Choroid plexus epithelial cell (primary cell): ENCODE measurements around the gene KCNJ4.
"Not testable (repeated sequence)": the region's sequence is repeated elsewhere in the genome, so short reads cannot be mapped to it uniquely, and the experiment has no call there.

Source experiments
- DNase-seq: peaks from one replicate; pipeline ENCODE4 v3.0.0-alpha.2; 2010; ENCODE audit warnings: low read depth
- H3K4me3 ChIP-seq: 2 replicates; pipeline ENCODE4 v1.5.1; 2011; ENCODE audit warnings: low read depth, mild to moderate bottlenecking, control low read depth, low read length, moderate library complexity
- TF ChIP-seq, protein P1 (sequence below): conservative IDR thresholded peaks from 2 replicates; pipeline ENCODE4 v1.5.1; 2011; ENCODE audit warnings: low read depth, mild to moderate bottlenecking, control low read depth, inconsistent platforms, low read length, moderate library complexity

Gene KCNJ4

DNA sequence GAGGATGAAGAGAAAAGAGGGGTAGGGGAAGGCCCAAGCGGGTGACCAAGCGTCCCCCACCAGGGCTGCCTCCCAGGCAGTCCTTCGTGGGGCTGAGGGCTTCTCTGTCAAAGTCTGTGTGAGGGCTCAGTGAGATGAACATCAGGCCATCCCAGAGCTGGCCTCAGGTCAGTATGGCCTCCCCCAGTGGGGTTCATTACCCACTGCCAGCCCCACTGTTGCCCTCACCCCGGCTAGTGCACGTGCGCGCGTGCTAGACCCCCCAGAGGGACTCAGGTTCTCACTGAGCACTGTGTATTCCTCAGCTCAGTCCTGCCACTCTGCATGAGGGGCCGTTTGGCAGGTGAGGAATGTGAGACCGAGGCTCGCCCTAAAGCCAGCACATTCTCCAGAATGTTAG is 16.2 kb upstream of the KCNJ4 start:
- DNase-seq: no peak
- TF ChIP-seq, protein P1, sequence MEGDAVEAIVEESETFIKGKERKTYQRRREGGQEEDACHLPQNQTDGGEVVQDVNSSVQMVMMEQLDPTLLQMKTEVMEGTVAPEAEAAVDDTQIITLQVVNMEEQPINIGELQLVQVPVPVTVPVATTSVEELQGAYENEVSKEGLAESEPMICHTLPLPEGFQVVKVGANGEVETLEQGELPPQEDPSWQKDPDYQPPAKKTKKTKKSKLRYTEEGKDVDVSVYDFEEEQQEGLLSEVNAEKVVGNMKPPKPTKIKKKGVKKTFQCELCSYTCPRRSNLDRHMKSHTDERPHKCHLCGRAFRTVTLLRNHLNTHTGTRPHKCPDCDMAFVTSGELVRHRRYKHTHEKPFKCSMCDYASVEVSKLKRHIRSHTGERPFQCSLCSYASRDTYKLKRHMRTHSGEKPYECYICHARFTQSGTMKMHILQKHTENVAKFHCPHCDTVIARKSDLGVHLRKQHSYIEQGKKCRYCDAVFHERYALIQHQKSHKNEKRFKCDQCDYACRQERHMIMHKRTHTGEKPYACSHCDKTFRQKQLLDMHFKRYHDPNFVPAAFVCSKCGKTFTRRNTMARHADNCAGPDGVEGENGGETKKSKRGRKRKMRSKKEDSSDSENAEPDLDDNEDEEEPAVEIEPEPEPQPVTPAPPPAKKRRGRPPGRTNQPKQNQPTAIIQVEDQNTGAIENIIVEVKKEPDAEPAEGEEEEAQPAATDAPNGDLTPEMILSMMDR: no peak
- H3K4me3 ChIP-seq: no peak overlapping the region

DNA sequence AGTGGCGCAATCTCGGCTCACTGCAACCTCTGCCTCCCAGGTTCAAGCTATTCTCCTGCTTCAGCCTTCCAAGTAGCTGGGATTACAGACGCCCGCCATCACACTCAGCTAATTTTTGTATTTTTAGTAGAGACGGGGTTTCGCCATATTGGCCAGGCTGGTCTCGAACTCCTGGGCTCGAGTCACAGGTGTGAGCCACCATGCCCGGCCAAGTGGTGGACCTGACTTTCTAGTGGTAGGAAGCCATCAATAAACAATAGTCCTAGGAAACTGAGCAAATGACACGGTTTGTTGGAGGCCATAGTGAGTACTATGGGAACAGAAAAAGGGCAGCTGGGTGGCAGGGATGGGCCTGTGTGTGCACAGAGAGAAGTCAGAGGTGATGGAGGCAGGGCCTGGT is 15.2 kb upstream of the KCNJ4 start:
- H3K4me3 ChIP-seq, DNase-seq: not testable (repeated sequence)

DNA sequence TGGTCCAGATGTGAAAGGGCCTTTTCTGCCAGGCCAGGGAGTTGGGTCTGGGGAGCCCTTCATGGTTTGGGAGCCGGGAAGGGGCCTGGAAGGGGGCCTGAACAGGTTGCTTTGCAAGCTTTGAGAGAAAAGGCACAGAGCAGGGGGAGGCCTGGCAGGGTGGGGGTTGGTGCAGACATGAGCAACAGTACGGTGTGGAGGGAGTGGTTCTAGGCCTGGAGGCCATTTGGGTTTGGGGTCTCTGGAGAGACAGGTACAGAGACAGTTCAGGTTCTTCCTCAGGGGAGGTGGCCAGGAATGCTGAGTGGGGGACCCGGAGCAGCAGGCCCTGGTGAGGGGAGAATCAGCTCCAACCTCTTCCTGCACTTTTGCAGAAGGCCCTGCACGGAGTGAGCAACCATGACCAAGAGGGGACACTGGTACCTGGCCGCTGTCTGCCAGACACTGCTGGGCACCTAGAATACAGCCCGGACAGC is 14.3 kb upstream of the KCNJ4 start:
- no peak for DNase-seq
- peak overlapping the region; percentile 95 for H3K4me3 ChIP-seq
- TF ChIP-seq, protein P1: no peak

DNA sequence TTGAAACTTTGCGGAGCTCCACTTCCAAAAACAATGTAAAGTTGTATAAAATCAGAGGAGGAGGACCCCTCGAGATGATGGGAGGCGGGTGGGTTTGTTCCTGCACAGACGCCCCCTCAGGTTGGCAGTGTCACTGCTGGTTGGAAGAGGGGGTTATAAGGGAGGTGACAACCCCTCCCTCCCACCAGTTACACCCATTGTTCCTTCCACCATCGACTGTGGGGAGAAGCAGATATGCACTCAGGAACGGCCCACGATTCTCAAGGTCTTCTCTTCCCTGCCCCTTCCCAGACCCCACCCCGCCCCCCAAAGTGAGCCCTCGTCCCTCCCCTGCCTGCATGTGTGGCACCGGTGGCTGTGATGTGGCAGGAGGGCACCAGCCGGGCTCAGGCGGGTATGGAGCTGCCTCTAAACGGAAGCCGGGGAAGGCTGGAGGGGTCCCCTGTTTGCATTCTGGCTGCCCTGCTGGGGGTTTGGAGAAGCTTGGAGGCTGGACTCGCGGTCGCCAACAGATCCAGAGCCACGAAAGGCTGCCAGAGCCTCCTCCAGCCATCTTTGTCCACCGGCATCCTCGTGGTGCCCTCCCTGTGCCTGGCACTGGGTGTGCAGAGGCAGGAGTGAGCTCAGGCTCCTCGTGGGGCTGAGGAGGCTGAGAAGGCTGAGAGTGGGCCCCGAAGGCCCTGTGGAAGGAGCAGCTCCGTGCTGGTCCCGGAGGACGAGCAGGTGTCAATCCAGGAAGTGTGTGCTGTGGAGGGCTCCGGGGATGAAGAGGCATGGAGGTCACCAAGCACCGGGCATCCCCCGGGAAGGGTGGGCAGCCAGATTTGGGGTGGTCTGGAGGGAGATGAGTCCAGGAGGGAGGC is 13.7 kb upstream of the KCNJ4 start:
- no peak for DNase-seq
- TF ChIP-seq, protein P1: peak; percentile 32
- peak overlapping the region; percentile 95 for H3K4me3 ChIP-seq

DNA sequence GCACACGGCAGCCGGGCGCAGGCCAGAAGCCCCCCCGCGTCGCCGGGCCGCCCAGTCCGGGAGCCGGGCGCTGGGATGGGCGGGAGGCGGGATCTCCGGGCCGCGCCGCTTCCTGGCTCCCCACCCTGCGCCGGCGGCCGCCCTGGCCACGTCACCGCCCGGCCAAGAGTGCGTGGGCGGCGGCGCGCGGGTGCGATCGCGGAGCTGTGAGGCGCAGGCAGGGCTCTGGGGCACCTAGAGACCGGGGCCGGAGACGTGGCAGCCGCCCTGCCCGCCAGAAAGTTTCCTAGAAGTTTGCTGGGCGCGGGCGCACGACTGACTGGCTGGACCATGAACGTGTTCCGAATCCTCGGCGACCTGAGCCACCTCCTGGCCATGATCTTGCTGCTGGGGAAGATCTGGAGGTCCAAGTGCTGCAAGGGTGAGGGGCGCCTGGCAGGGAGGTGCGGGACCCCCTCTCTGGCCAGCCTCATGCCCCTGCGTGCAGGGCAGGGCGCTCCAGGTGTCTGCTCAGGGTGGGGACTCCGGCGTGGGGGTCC is 13.0 kb upstream of the KCNJ4 start, which contains the start of gene KDELR3:
Gene KDELR3 (plus strand): TSS at position 193 of the 539 bp plus-strand sequence. CDS start 138 bp downstream, at position 331.
- peak within 1 kb of the TSS; percentile 95 for H3K4me3 ChIP-seq
- peak; percentile 67 for DNase-seq
- TF ChIP-seq, protein P1: no peak

DNA sequence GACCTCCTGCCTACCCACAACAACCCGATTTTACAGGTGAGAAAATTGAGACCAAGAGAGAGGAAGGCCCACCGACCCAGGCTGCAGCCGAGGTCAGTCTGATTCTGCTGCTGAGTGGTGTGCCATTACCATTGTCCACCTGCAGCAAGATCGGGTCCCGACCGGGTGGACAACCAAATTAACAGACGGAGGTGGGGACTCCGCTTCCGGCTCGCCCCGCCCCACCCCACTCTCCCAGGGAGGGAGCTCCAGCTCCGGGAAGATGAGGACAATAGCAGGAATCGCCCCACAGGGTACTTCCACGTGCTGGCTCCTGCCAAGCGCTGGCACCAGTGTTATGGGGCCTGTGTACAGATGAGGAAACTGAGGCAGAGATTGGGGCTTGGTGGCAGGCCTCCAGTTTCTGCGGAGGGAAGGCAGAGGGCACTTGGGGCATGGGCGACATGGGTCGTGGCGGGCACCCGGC is 12.5 kb upstream of the KCNJ4 start:
- TF ChIP-seq, protein P1: no peak
- no peak for DNase-seq
- peak overlapping the region; percentile 95 for H3K4me3 ChIP-seq

DNA sequence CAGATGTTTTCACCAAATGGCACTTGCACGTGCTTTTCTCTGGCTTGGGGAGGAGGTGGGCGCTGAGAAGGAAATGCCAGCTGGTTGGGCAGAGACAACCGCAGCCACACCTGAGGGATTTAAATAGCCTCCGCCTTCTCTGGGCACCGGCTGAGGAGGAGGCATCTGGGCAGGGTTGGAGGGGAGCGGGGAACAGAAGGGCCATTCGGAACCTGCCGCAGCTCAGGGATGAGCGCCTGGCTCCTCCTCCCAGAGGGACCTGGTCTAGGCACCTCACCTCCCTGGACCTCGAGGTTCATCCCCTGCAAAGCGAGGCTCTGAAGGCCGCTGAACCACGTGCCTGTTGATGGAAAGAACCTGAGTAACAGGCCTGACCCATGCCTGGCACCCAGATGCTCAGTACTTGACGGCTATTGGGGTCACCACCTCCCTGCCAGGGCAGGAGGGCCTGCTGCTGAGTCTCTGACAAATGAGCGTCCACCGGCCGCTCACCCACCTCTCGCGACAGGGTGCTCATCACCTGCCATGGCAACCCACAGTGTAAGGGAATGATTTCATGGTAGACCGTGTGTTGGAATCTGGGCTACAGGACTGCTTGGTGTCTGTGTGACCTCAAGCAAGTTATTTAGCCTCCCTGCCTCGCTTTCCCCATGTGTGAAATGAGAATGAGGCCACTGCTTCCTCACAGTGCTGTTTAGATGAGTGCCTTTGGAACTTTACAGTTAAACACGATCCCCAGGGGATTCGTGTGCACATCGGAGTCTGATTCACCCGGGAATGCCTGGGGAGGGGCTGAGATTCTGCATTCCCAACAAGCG is 10.9 kb upstream of the KCNJ4 start:
- no peak for DNase-seq
- TF ChIP-seq, protein P1: no peak
- H3K4me3 ChIP-seq: no peak overlapping the region
